Measurements from ENCODE around the gene ZBTB7C.

DNA sequence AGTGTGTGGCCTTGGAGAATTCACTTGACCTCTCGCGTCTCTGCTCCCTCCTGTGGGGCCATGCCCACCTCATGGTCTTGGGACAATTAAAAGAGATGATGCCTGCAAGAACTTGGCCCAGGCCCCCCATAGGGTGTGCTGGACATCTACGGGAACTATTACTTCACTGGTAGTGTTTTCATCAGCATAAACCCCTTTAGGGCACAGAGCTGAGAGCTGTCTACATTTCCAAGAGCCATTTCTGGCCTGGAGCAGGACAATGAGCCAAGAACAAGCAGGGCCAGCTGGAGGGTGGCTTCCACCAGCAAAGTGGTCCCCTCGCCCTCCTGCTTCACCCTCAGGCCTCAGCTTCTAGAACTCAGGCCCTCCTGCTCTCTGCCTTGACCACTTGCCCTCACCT lies 232.3 kb downstream of the ZBTB7C start:
- TF ChIP-seq EGR1 (IDR thresholded peaks at IDR 0.05; ENCODE audit: low read depth in 2 of 2) = no peak
- TF ChIP-seq, protein P1, sequence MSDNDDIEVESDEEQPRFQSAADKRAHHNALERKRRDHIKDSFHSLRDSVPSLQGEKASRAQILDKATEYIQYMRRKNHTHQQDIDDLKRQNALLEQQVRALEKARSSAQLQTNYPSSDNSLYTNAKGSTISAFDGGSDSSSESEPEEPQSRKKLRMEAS (IDR thresholded peaks at IDR 0.05) = no peak
- TF ChIP-seq, protein P2, sequence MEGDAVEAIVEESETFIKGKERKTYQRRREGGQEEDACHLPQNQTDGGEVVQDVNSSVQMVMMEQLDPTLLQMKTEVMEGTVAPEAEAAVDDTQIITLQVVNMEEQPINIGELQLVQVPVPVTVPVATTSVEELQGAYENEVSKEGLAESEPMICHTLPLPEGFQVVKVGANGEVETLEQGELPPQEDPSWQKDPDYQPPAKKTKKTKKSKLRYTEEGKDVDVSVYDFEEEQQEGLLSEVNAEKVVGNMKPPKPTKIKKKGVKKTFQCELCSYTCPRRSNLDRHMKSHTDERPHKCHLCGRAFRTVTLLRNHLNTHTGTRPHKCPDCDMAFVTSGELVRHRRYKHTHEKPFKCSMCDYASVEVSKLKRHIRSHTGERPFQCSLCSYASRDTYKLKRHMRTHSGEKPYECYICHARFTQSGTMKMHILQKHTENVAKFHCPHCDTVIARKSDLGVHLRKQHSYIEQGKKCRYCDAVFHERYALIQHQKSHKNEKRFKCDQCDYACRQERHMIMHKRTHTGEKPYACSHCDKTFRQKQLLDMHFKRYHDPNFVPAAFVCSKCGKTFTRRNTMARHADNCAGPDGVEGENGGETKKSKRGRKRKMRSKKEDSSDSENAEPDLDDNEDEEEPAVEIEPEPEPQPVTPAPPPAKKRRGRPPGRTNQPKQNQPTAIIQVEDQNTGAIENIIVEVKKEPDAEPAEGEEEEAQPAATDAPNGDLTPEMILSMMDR (IDR thresholded peaks at IDR 0.05; ENCODE audit: low read depth, low read length, missing input control) = no peak
- no peak for TF ChIP-seq HNF4A (conservative IDR thresholded peaks at IDR 0.05)
- no peak for TF ChIP-seq NR2F2 (IDR thresholded peaks at IDR 0.05)
- TF ChIP-seq RAD21 (IDR thresholded peaks at IDR 0.05) = no peak
- TF ChIP-seq, protein P3, sequence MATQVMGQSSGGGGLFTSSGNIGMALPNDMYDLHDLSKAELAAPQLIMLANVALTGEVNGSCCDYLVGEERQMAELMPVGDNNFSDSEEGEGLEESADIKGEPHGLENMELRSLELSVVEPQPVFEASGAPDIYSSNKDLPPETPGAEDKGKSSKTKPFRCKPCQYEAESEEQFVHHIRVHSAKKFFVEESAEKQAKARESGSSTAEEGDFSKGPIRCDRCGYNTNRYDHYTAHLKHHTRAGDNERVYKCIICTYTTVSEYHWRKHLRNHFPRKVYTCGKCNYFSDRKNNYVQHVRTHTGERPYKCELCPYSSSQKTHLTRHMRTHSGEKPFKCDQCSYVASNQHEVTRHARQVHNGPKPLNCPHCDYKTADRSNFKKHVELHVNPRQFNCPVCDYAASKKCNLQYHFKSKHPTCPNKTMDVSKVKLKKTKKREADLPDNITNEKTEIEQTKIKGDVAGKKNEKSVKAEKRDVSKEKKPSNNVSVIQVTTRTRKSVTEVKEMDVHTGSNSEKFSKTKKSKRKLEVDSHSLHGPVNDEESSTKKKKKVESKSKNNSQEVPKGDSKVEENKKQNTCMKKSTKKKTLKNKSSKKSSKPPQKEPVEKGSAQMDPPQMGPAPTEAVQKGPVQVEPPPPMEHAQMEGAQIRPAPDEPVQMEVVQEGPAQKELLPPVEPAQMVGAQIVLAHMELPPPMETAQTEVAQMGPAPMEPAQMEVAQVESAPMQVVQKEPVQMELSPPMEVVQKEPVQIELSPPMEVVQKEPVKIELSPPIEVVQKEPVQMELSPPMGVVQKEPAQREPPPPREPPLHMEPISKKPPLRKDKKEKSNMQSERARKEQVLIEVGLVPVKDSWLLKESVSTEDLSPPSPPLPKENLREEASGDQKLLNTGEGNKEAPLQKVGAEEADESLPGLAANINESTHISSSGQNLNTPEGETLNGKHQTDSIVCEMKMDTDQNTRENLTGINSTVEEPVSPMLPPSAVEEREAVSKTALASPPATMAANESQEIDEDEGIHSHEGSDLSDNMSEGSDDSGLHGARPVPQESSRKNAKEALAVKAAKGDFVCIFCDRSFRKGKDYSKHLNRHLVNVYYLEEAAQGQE (IDR thresholded peaks at IDR 0.05) = no peak
- TF ChIP-seq YY1 (IDR thresholded peaks at IDR 0.05) = no peak
- no peak for TF ChIP-seq GABPA (IDR thresholded peaks at IDR 0.05 in 1 of 2, conservative IDR thresholded peaks at IDR 0.05 in 1 of 2)
- no peak for TF ChIP-seq JUND (IDR thresholded peaks at IDR 0.05)

All from liver (tissue), 3 donors.